Activated CD4-positive, alpha-beta T cell treated with anti-CD3 and anti-CD28 coated beads for 36 hours (primary cell): ENCODE results near the gene LPP. TPM values are rescaled to one million over a fixed set of nuclear protein-coding genes. Genes with fewer than 3 reads are reported as not detected.
"Not testable (repeated sequence)": the region's sequence is repeated elsewhere in the genome, so short reads cannot be mapped to it uniquely, and the experiment has no call there.

ENCODE experiments used
- ATAC-seq: fragments of 200-7000 bp; cut with Tn5 transposase; one replicate; pipeline ENCODE4 v1.10.0; 2021; ENCODE audit warnings: mild to moderate bottlenecking, moderate library complexity
- CTCF ChIA-PET: fragments of 350-600 bp; sonication (Branson Sonifier 250); formaldehyde crosslinking; loops from one replicate; lab custom pipeline; 2021; ENCODE audit warnings: antibody characterized with exemption; lab: Charles Lee
- POLR2A ChIA-PET: fragments of 350-600 bp; sonication (Branson Sonifier 250); formaldehyde crosslinking; loops from one replicate; lab custom pipeline; 2021; ENCODE audit warnings: antibody characterized with exemption, inconsistent platforms; lab: Charles Lee
- DNase-seq: peaks from one replicate; pipeline ENCODE4 v3.0.0-alpha.2; 2020
- H3K27ac Mint-ChIP-seq: one replicate; pipeline ENCODE4 v1.8.0; 2021; ENCODE audit warnings: mixed read lengths
- H3K27me3 Mint-ChIP-seq: one replicate; pipeline ENCODE4 v1.8.0; 2021; ENCODE audit warnings: mixed read lengths
- H3K36me3 Mint-ChIP-seq: one replicate; pipeline ENCODE4 v1.8.0; 2021; ENCODE audit warnings: low read depth, mixed read lengths
- H3K4me1 Mint-ChIP-seq: one replicate; pipeline ENCODE4 v1.8.0; 2021; ENCODE audit warnings: mixed read lengths
- H3K4me3 Mint-ChIP-seq: one replicate; pipeline ENCODE4 v1.8.0; 2021; ENCODE audit warnings: mild to moderate bottlenecking, moderate library complexity, mixed read lengths
- H3K9me3 Mint-ChIP-seq: one replicate; pipeline ENCODE4 v1.8.0; 2021; ENCODE audit warnings: low read depth, mixed read lengths
- intact Hi-C, 2 experiments: fragments of 100-400 bp; cut with DNase I in 1 of 2; cut with micrococcal nuclease in 1 of 2; formaldehyde crosslinking; loops; one replicate each; pipeline versions ENCODE4 v1.14.2 to v1.15.1; 2022 to 2024; cut with DNase I, micrococcal nuclease
- total RNA-seq, 2 experiments: library from RNA; stranded (reverse); gene quantifications; one replicate each; pipeline ENCODE4 v1.2.3, GENCODE V29; 2021

Gene LPP
- total RNA-seq, 2 experiments from 2014 or later, result 34.7 to 40.6 TPM

DNA sequence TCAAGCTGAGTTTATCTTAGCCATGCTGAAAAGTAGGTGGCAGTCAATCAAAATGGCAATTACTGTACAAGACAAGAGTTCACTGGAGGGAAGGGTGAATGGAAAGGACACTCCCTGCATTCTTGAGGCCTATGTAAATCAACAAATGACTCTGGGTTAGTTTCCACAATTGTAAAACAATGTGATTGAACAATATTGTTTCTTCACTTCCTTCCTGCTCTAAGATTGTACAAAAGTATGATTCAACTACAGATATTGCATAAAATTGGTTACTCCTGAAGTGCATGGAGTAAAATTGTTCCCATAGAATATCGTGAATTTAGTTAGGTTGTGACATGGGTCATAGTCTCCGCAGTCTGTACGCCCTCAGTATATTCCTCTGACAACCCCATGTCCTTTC, 277.6 kb downstream of the LPP start:
- H3K9me3 Mint-ChIP-seq, result peaks cover 3% of the 10 kb centered on the region
- intact Hi-C loops, result loop anchor here in 1 of 2 experiments (5.0 kb wide), 1 partner anchor 49 kb away; no protein-coding TSS in a partner anchor
- DNase-seq (no peak), ATAC-seq (no peak)
- peaks cover 29% of the 10 kb centered on the region for H3K4me1 Mint-ChIP-seq
- CTCF ChIA-PET, result interaction anchor here (0.6 kb wide), 1 partner anchor 533 kb away, joined by 3 read pairs; no protein-coding TSS in a partner anchor
- no peak overlapping the region for H3K4me3 Mint-ChIP-seq
- POLR2A ChIA-PET, result no interaction called here
- H3K27me3 Mint-ChIP-seq, result no peaks in the 10 kb centered on the region
- H3K36me3 Mint-ChIP-seq, result peaks cover 11% of the 10 kb centered on the region
- H3K27ac Mint-ChIP-seq, result no peak overlapping the region

GRCh38 chr3:188432802-188433520, 279.0 kb downstream of the LPP start:
- POLR2A ChIA-PET, result interaction anchor here (0.6 kb wide), 2 partner anchors 609 to 689 kb away, joined by 3 to 4 read pairs; no protein-coding TSS in a partner anchor
- intact Hi-C loops, result loop anchor here in 1 of 2 experiments (5.0 kb wide), 1 partner anchor 51 kb away; no protein-coding TSS in a partner anchor
- peak; percentile 58 for ATAC-seq
- peaks cover 35% of the 10 kb centered on the region for H3K4me1 Mint-ChIP-seq
- peak overlapping the region; percentile 20 for H3K4me3 Mint-ChIP-seq
- CTCF ChIA-PET, result interaction anchor here (0.5 to 0.9 kb wide), 3 partner anchors 15 to 522 kb away, joined by 3 to 4 read pairs (median 3); no protein-coding TSS in a partner anchor
- H3K36me3 Mint-ChIP-seq, result peaks cover 6% of the 10 kb centered on the region
- H3K9me3 Mint-ChIP-seq, result peaks cover 3% of the 10 kb centered on the region
- peak; percentile 8 for DNase-seq
- no peaks in the 10 kb centered on the region for H3K27me3 Mint-ChIP-seq
- H3K27ac Mint-ChIP-seq, result peak overlapping the region; percentile 45

DNA sequence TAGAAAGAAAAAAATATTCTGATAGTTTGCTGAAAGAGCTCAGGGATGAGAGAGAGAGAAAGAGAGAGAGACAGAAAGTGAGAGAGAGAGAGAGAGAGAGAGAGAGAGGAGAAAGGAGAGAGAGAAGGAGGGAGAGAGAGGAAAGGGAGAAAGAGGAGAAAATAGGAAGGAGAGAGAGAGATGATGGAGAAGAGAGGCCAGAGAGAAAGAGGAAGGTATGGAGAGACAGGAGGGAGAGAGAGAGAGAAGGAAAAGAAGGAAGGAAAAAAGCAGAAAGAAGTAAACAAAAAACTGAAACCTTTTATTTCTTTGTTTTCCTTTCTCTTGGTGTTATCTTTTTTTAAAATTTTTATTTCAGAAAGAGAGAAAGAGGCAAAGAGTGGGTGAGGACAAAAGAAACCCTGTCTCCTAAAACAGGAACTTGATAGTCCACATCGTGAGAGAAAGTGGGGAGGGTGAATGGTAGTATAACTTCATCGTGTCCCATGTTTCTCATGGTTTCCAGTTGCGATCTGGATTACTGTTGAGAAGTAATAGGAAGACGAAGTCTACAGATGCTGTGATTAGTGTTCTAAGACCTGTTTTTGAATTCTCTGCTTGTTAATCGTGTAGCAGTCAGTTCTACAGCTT, 279.7 kb downstream of the LPP start:
- POLR2A ChIA-PET, result no interaction called here
- peaks cover 6% of the 10 kb centered on the region for H3K36me3 Mint-ChIP-seq
- CTCF ChIA-PET, result interaction anchor here (0.9 kb wide), 1 partner anchor 521 kb away, joined by 4 read pairs; no protein-coding TSS in a partner anchor
- peak overlapping the region; percentile 45 for H3K27ac Mint-ChIP-seq
- DNase-seq (no peak), ATAC-seq (no peak)
- peaks cover 3% of the 10 kb centered on the region for H3K9me3 Mint-ChIP-seq
- H3K4me1 Mint-ChIP-seq, result peaks cover 40% of the 10 kb centered on the region
- H3K4me3 Mint-ChIP-seq, result peak overlapping the region; percentile 20
- intact Hi-C loops, result loop anchor here in 1 of 2 experiments (5.0 kb wide), 1 partner anchor 51 kb away; no protein-coding TSS in a partner anchor
- no peaks in the 10 kb centered on the region for H3K27me3 Mint-ChIP-seq

- POLR2A ChIA-PET, result interaction anchor here (0.6 kb wide), 1 partner anchor 50 kb away, joined by 12 read pairs; no protein-coding TSS in a partner anchor
- CTCF ChIA-PET, result no interaction called here
- Mint-ChIP-seq H3K4me1 (peaks cover 49% of the 10 kb centered on the region), H3K27ac (no peak overlapping the region), H3K36me3 (peaks cover 6% of the 10 kb centered on the region), H3K27me3 (no peaks in the 10 kb centered on the region), H3K9me3 (peaks cover 3% of the 10 kb centered on the region), H3K4me3 (no peak overlapping the region)
- no peak for ATAC-seq
- intact Hi-C loops, result loop anchor here in 1 of 2 experiments (5.0 kb wide), 1 partner anchor 52 kb away; no protein-coding TSS in a partner anchor
- no peak for DNase-seq
Observed at GRCh38 chr3:188434594-188434993, 280.6 kb downstream of the LPP start.

- Mint-ChIP-seq H3K4me3 (no peak overlapping the region), H3K4me1 (peaks cover 53% of the 10 kb centered on the region), H3K36me3 (peaks cover 5% of the 10 kb centered on the region), H3K27ac (no peak overlapping the region), H3K27me3 (no peaks in the 10 kb centered on the region), H3K9me3 (peaks cover 3% of the 10 kb centered on the region)
- intact Hi-C loops, result loop anchor here in 1 of 2 experiments (5.0 kb wide), 1 partner anchor 517 kb away; no protein-coding TSS in a partner anchor
- POLR2A ChIA-PET, result interaction anchor here (0.6 kb wide), 1 partner anchor 49 kb away, joined by 12 read pairs; no protein-coding TSS in a partner anchor
- CTCF ChIA-PET, result no interaction called here
- DNase-seq (no peak), ATAC-seq (no peak)
Observed at GRCh38 chr3:188435266-188435665, 281.3 kb downstream of the LPP start.

GRCh38 chr3:188437926-188438325, 284.0 kb downstream of the LPP start:
- ATAC-seq (no peak), DNase-seq (no peak)
- no peaks in the 10 kb centered on the region for H3K9me3 Mint-ChIP-seq
- H3K36me3 Mint-ChIP-seq, result peaks cover 6% of the 10 kb centered on the region
- no peak overlapping the region for H3K27ac Mint-ChIP-seq
- H3K4me3 Mint-ChIP-seq, result no peak overlapping the region
- POLR2A ChIA-PET, result interaction anchor here (0.6 kb wide), 1 partner anchor 444 kb away, joined by 3 read pairs; no protein-coding TSS in a partner anchor
- CTCF ChIA-PET, result no interaction called here
- H3K4me1 Mint-ChIP-seq, result peaks cover 47% of the 10 kb centered on the region
- no peaks in the 10 kb centered on the region for H3K27me3 Mint-ChIP-seq
- intact Hi-C loops, result loop anchor here in 1 of 2 experiments (5.0 kb wide), 1 partner anchor 514 kb away; no protein-coding TSS in a partner anchor

GRCh38 chr3:188439080-188439479, 285.1 kb downstream of the LPP start:
- peak; percentile 21 for DNase-seq
- Mint-ChIP-seq H3K27ac (peak overlapping the region; percentile 61), H3K36me3 (peaks cover 6% of the 10 kb centered on the region), H3K27me3 (no peaks in the 10 kb centered on the region), H3K4me3 (peak overlapping the region; percentile 5), H3K9me3 (no peaks in the 10 kb centered on the region), H3K4me1 (peaks cover 37% of the 10 kb centered on the region)
- peak; percentile 81 for ATAC-seq
- ChIA-PET POLR2A (no interaction called here), CTCF (interaction anchor here (1.1 kb wide), 1 partner anchor 94 kb away, joined by 3 read pairs; no protein-coding TSS in a partner anchor)
- intact Hi-C loops, result loop anchor here (1.0 to 5.0 kb wide), 2 partner anchors 35 to 513 kb away; no protein-coding TSS in a partner anchor

GRCh38 chr3:188440340-188440972, 286.5 kb downstream of the LPP start:
- ChIA-PET CTCF (no interaction called here), POLR2A (no interaction called here)
- no peaks in the 10 kb centered on the region for H3K27me3 Mint-ChIP-seq
- DNase-seq, result no peak
- H3K9me3 Mint-ChIP-seq, result peaks cover 4% of the 10 kb centered on the region
- peaks cover 37% of the 10 kb centered on the region for H3K4me1 Mint-ChIP-seq
- H3K36me3 Mint-ChIP-seq, result peaks cover 12% of the 10 kb centered on the region
- no peak overlapping the region for H3K4me3 Mint-ChIP-seq
- intact Hi-C loops, result no loop called here
- peak; percentile 40 for ATAC-seq
- peak overlapping the region; percentile 37 for H3K27ac Mint-ChIP-seq

- ATAC-seq (no peak), DNase-seq (no peak)
- CTCF ChIA-PET, result no interaction called here
- H3K27me3 Mint-ChIP-seq, result no peaks in the 10 kb centered on the region
- H3K9me3 Mint-ChIP-seq, result peaks cover 4% of the 10 kb centered on the region
- peaks cover 12% of the 10 kb centered on the region for H3K36me3 Mint-ChIP-seq
- intact Hi-C loops, result no loop called here
- peaks cover 39% of the 10 kb centered on the region for H3K4me1 Mint-ChIP-seq
- POLR2A ChIA-PET, result no interaction called here
- H3K27ac Mint-ChIP-seq, result no peak overlapping the region
- H3K4me3 Mint-ChIP-seq, result no peak overlapping the region
Observed at GRCh38 chr3:188442430-188442829, 288.5 kb downstream of the LPP start.

- DNase-seq, POLR2A ChIA-PET, H3K27ac Mint-ChIP-seq, H3K9me3 Mint-ChIP-seq, intact Hi-C loops, H3K27me3 Mint-ChIP-seq, CTCF ChIA-PET, ATAC-seq, H3K4me3 Mint-ChIP-seq: not testable (repeated sequence)
- Mint-ChIP-seq H3K36me3 (peaks cover 12% of the 10 kb centered on the region), H3K4me1 (peaks cover 14% of the 10 kb centered on the region)
Observed at GRCh38 chr3:188445175-188445574, 291.2 kb downstream of the LPP start.

DNA sequence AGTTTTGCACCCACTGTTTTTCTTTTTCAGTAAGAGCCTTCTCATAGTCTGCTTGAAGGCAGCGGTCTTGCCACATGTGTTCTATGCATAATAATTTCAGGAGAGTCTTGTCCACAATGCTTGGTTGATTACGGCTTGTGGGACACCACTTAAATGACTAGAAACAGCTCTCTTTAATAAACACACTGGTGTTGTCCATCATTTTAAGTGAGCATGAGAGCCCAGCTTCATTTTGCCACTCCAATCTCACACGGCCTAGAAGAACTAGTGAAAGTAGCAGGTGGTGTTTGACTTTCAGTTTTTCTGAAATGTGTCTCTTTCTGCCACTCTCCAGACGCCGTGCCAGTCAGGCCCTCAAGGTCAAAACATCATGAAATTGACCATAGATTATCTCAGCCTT, 292.1 kb downstream of the LPP start:
- intact Hi-C loops, result no loop called here
- peaks cover 4% of the 10 kb centered on the region for H3K9me3 Mint-ChIP-seq
- H3K27me3 Mint-ChIP-seq, result no peaks in the 10 kb centered on the region
- H3K27ac Mint-ChIP-seq, result no peak overlapping the region
- DNase-seq, result no peak
- no peak overlapping the region for H3K4me3 Mint-ChIP-seq
- no peak for ATAC-seq
- H3K4me1 Mint-ChIP-seq, result peaks cover 8% of the 10 kb centered on the region
- H3K36me3 Mint-ChIP-seq, result peaks cover 10% of the 10 kb centered on the region
- ChIA-PET POLR2A (no interaction called here), CTCF (no interaction called here)
